GM18858 (cell line): ENCODE measurements around the gene AP3S2.
"Not testable (repeated sequence)": the region's sequence is repeated elsewhere in the genome, so short reads cannot be mapped to it uniquely, and the experiment has no call there.

Experiments
- ATAC-seq: cut with Tn5 transposase; IDR thresholded peaks from one replicate; pipeline ENCODE4 v1.9.1; 2021; ENCODE audit not compliant: unreplicated experiment

AP3S2 gene

GRCh38 chr15:89783111-89783860 is 110.5 kb downstream of the AP3S2 start:
- no peak for ATAC-seq

DNA sequence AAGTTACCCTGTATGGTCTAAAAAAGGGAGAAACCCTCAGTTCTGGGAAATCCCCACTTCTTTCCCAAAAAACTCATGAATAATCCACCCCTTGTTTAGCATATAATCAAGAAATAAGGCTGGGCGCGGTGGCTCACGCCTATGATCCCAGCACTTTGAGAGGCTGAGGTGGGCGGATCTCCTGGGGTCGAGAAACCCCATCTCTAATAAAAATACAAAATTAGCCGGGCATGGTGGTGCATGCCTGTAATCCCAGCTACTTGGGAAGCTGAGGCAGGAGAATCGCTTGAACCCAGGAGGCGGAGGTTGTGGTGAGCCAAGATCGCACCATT is 111.2 kb downstream of the AP3S2 start:
- not testable (repeated sequence) for ATAC-seq

- no peak for ATAC-seq
Measured at GRCh38 chr15:89781891-89782618, 111.7 kb downstream of the AP3S2 start.

GRCh38 chr15:89781055-89781454 is 112.7 kb downstream of the AP3S2 start:
- ATAC-seq, result no peak

- no peak for ATAC-seq
Measured at GRCh38 chr15:89780601-89781000, 113.2 kb downstream of the AP3S2 start.
